IMR-90 (cell line): Measurements from ENCODE around the gene ITPKB. TPM values are rescaled to one million over a fixed set of nuclear protein-coding genes. Genes with fewer than 3 reads are reported as not detected.

Source experiments
- ATAC-seq: fragments of 200-7000 bp; cut with Tn5 transposase; 2 replicates; pipeline ENCODE4 v1.9.1; 2020; ENCODE audit warnings: low read depth, mild to moderate bottlenecking, moderate library complexity
- BruUV-seq: library from RNA; stranded (reverse); fragments of 400-500 nt; replicated peaks from 2 replicates; lab custom pipeline; 2021; lab: Mats Ljungman, UMichigan
- CTCF ChIA-PET: fragments of 300-600 bp; formaldehyde crosslinking; extraction: SDS; loops from one replicate; lab custom pipeline; 2021; ENCODE audit warnings: antibody characterized with exemption; lab: Yijun Ruan, JAX
- POLR2A ChIA-PET: fragments of 300-600 bp; sonication (Branson Sonifier 250); formaldehyde crosslinking; loops from one replicate; lab custom pipeline; 2022; ENCODE audit warnings: antibody characterized with exemption; ENCODE audit not compliant: unreplicated experiment; lab: Charles Lee
- DNase-seq: peaks from one replicate; pipeline ENCODE4 v3.0.0; 2013
- H2AFZ ChIP-seq: replicated peaks from 2 replicates; pipeline ENCODE3; 2013; ENCODE audit warnings: low read length, mild to moderate bottlenecking; ENCODE audit not compliant: poor library complexity
- H2AK5ac ChIP-seq: 2 replicates; pipeline ENCODE4 v1.6.1; 2013; ENCODE audit warnings: low read depth, low read length, inconsistent platforms
- H2AK9ac ChIP-seq: replicated peaks from 2 replicates; pipeline ENCODE3; 2013; ENCODE audit warnings: mild to moderate bottlenecking, low read depth, low read length, moderate library complexity; ENCODE audit not compliant: poor library complexity
- H2BK120ac ChIP-seq: 2 replicates; pipeline ENCODE4 v1.6.1; 2013; ENCODE audit warnings: low read depth, low read length, inconsistent platforms
- H2BK15ac ChIP-seq: 3 replicates; pipeline ENCODE4 v1.6.1; 2013; ENCODE audit warnings: low read depth, low read length, inconsistent platforms
- H2BK20ac ChIP-seq: 2 replicates; pipeline ENCODE4 v1.6.1; 2013; ENCODE audit warnings: low read depth, mild to moderate bottlenecking, inconsistent platforms, low read length, moderate library complexity
- H2BK5ac ChIP-seq: 2 replicates; pipeline ENCODE4 v1.6.1; 2013; ENCODE audit warnings: mild to moderate bottlenecking, low read depth, low read length, inconsistent platforms; ENCODE audit not compliant: poor library complexity, severe bottlenecking
- H3K14ac ChIP-seq: replicated peaks from 2 replicates; pipeline ENCODE4 v1.6.1; 2013; ENCODE audit warnings: low read depth, low read length, inconsistent platforms
- H3K18ac ChIP-seq: 2 replicates; pipeline ENCODE4 v1.6.1; 2013; ENCODE audit warnings: low read depth, low read length, control low read depth
- H3K23ac ChIP-seq: 2 replicates; pipeline ENCODE4 v1.6.1; 2013; ENCODE audit warnings: low read depth, low read length, inconsistent platforms
- H3K27ac ChIP-seq: 2 replicates; pipeline ENCODE4 v1.5.1; 2013; ENCODE audit warnings: mild to moderate bottlenecking, control low read depth, low read length; ENCODE audit not compliant: insufficient read depth
- H3K27me3 ChIP-seq: 2 replicates; pipeline ENCODE4 v1.6.1; 2013; ENCODE audit warnings: low read length; ENCODE audit not compliant: control insufficient read depth, insufficient read depth
- H3K36me3 ChIP-seq: 2 replicates; pipeline ENCODE4 v1.6.1; 2013; ENCODE audit warnings: low read length, mixed read lengths; ENCODE audit not compliant: control insufficient read depth, insufficient read depth
- H3K4ac ChIP-seq: 2 replicates; pipeline ENCODE4 v1.6.1; 2013; ENCODE audit warnings: low read depth, low read length, inconsistent platforms
- H3K4me1 ChIP-seq: 2 replicates; pipeline ENCODE4 v1.6.1; 2013; ENCODE audit warnings: low read length, mixed read lengths; ENCODE audit not compliant: control insufficient read depth, insufficient read depth
- H3K4me2 ChIP-seq: 2 replicates; pipeline ENCODE4 v1.6.1; 2013; ENCODE audit warnings: low read depth, mild to moderate bottlenecking, control low read depth, low read length, moderate library complexity
- H3K4me3 ChIP-seq: 2 replicates; pipeline ENCODE4 v1.5.1; 2013; ENCODE audit warnings: low read depth, mild to moderate bottlenecking, control low read depth, low read length, moderate library complexity; ENCODE audit not compliant: insufficient read depth
- H3K56ac ChIP-seq: 2 replicates; pipeline ENCODE4 v1.6.1; 2013; ENCODE audit warnings: low read length, inconsistent platforms; ENCODE audit not compliant: insufficient read depth; ENCODE audit errors: extremely low read depth
- H3K79me1 ChIP-seq, 2 experiments: 2 replicates each; pipeline ENCODE4 v1.6.1; 2013; ENCODE audit warnings: low read length in 2 of 2, inconsistent platforms in 1 of 2, low read depth in 1 of 2
- H3K9ac ChIP-seq: 2 replicates; pipeline ENCODE4 v1.6.1; 2013; ENCODE audit warnings: low read depth, low read length, control low read depth
- H3K9me1 ChIP-seq: 2 replicates; pipeline ENCODE4 v1.6.1; 2013; ENCODE audit warnings: low read length, inconsistent platforms; ENCODE audit not compliant: insufficient read depth
- H3K9me3 ChIP-seq: 2 replicates; pipeline ENCODE4 v1.6.1; 2013; ENCODE audit warnings: low read length; ENCODE audit not compliant: control insufficient read depth, insufficient read depth
- H4K20me1 ChIP-seq: 2 replicates; pipeline ENCODE4 v1.6.1; 2013; ENCODE audit warnings: low read length, inconsistent platforms; ENCODE audit not compliant: insufficient read depth
- H4K5ac ChIP-seq: 2 replicates; pipeline ENCODE4 v1.6.1; 2013; ENCODE audit warnings: mild to moderate bottlenecking, low read depth, low read length, control low read depth
- H4K8ac ChIP-seq, 2 experiments: 2 replicates each; pipeline ENCODE4 v1.6.1; 2013; ENCODE audit warnings: low read depth in 2 of 2, low read length in 2 of 2, control low read depth in 1 of 2, inconsistent platforms in 1 of 2
- H4K91ac ChIP-seq: 2 replicates; pipeline ENCODE4 v1.6.1; 2013; ENCODE audit warnings: low read depth, low read length, inconsistent platforms; ENCODE audit not compliant: insufficient read depth
- BHLHE40 ChIP-seq: fragments of 150-350 bp; IDR thresholded peaks from 2 replicates; pipeline ENCODE4 v1.6.1; 2016; ENCODE audit warnings: mild to moderate bottlenecking, low read depth, low read length
- CEBPB ChIP-seq: IDR thresholded peaks from 2 replicates; pipeline ENCODE4 v1.6.1; 2012; ENCODE audit warnings: low read depth, low read length, improper control_type of control experiment
- CHD1 ChIP-seq: IDR thresholded peaks from 2 replicates; pipeline ENCODE4 v1.6.1; 2012; ENCODE audit warnings: low read depth, low read length, improper control_type of control experiment
- ELK1 ChIP-seq: fragments of 150-350 bp; IDR thresholded peaks from 2 replicates; pipeline ENCODE4 v1.6.1; 2016; ENCODE audit warnings: low read depth, mild to moderate bottlenecking, low read length, moderate library complexity, borderline replicate concordance
- FOS ChIP-seq: fragments of 150-350 bp; IDR thresholded peaks from 2 replicates; pipeline ENCODE4 v1.6.1; 2016; ENCODE audit warnings: low read depth, low read length
- MAFK ChIP-seq: IDR thresholded peaks from 2 replicates; pipeline ENCODE4 v1.6.1; 2012; ENCODE audit warnings: low read depth, low read length, improper control_type of control experiment
- MAZ ChIP-seq: IDR thresholded peaks from 2 replicates; pipeline ENCODE4 v1.6.1; 2012; ENCODE audit warnings: low read depth, mild to moderate bottlenecking, low read length, improper control_type of control experiment, moderate library complexity, borderline replicate concordance
- MXI1 ChIP-seq: IDR thresholded peaks from 2 replicates; pipeline ENCODE4 v1.6.1; 2012; ENCODE audit warnings: low read depth, mild to moderate bottlenecking, low read length, moderate library complexity, borderline replicate concordance
- NFE2L2 ChIP-seq: fragments of 150-350 bp; IDR thresholded peaks from 2 replicates; pipeline ENCODE4 v1.6.1; 2016; ENCODE audit warnings: low read depth, mild to moderate bottlenecking, low read length
- RAD21 ChIP-seq: IDR thresholded peaks from 2 replicates; pipeline ENCODE4 v1.6.1; 2012; ENCODE audit warnings: low read length, improper control_type of control experiment
- RFX5 ChIP-seq: IDR thresholded peaks from 2 replicates; pipeline ENCODE4 v1.8.0; 2012; ENCODE audit warnings: low read depth, mild to moderate bottlenecking, low read length, moderate library complexity
- WGBS, 2 experiments: methylation state at CpG; one replicate each; pipeline versions ENCODE4 v1.1.5 to v1.1.7; 2013; ENCODE audit warnings: missing lambda C conversion rate in 2 of 2; ENCODE audit not compliant: insufficient read length in 1 of 2; ENCODE audit errors: extremely low coverage in 2 of 2; 5-methylcytosine and 5-hydroxymethylcytosine counted together
- dilution Hi-C: fragments of 300-500 bp; cut with HindIII; formaldehyde crosslinking; loops from one replicate; pipeline ENCODE4 v1.14.3; 2018; ENCODE audit warnings: low sequenced_read_pairs; ENCODE audit not compliant: unreplicated experiment
- in situ Hi-C: fragments of 300-500 bp; cut with MboI; formaldehyde crosslinking; loops from 3 replicates; pipeline ENCODE4 v1.14.3; 2019; ENCODE audit warnings: low sequenced_read_pairs, inconsistent platforms, mixed read lengths
- intact Hi-C: fragments of 100-400 bp; cut with micrococcal nuclease; formaldehyde crosslinking; loops from 2 replicates; pipeline ENCODE4 v1.10.0; 2022
- polyA plus RNA-seq, 3 experiments: library from polyadenylated mRNA; depleted of rRNA; stranded (reverse); fragments of >200 nt; gene quantifications; 2 replicates each; pipeline ENCODE4 v1.2.3, GENCODE V29; 2012; ENCODE audit warnings: low replicate concordance in 1 of 3
- total RNA-seq: library from RNA; depleted of rRNA; stranded (reverse); fragments of >200 nt; gene quantifications from 2 replicates; pipeline ENCODE4 v1.2.3, GENCODE V29; 2012
- TF ChIP-seq, protein P1 (sequence below): conservative IDR thresholded peaks from 2 replicates; pipeline ENCODE4 v1.5.1; 2012; ENCODE audit warnings: mild to moderate bottlenecking, low read depth, low read length, improper control_type of control experiment

ITPKB gene
- total and polyA plus RNA-seq, 2 of the 4 experiments (the other 2 are of a cell fraction): 0.72 to 1.4 TPM

- Histone ChIP-seq H3K56ac (no peak overlapping the region), H2BK120ac (no peak overlapping the region), H3K9me1 (no peaks in the 10 kb centered on the region), H3K4ac (no peak overlapping the region), H3K14ac (no peak overlapping the region), H2BK5ac (no peak overlapping the region), H3K9me3 (no peaks in the 10 kb centered on the region), H4K5ac (no peak overlapping the region), H4K20me1 (no peaks in the 10 kb centered on the region), H4K8ac (no peak overlapping the region), H3K18ac (no peak overlapping the region), H3K79me1 (no peaks in the 10 kb centered on the region), H2BK20ac (no peak overlapping the region), H2AFZ (no peak overlapping the region), H3K9ac (no peak overlapping the region), H2AK5ac (no peak overlapping the region), H3K27ac (no peak overlapping the region), H2AK9ac (no peak overlapping the region), H3K4me1 (no peaks in the 10 kb centered on the region), H3K4me3 (no peak overlapping the region), H3K27me3 (peaks cover 18% of the 10 kb centered on the region), H3K23ac (no peak overlapping the region), H3K4me2 (no peak overlapping the region), H2BK15ac (no peak overlapping the region), H3K36me3 (no peaks in the 10 kb centered on the region), H4K91ac (no peak overlapping the region)
- ChIA-PET CTCF (no interaction called here), POLR2A (no interaction called here)
- intact Hi-C loops (no loop called here), in situ Hi-C loops (no loop called here), dilution Hi-C loops (no loop called here)
- TF ChIP-seq FOS (no peak), BHLHE40 (no peak), NFE2L2 (no peak), RAD21 (no peak), MAZ (no peak), MXI1 (no peak), ELK1 (no peak), RFX5 (no peak), CHD1 (no peak), CEBPB (no peak), MAFK (no peak)
- TF ChIP-seq, protein P1, sequence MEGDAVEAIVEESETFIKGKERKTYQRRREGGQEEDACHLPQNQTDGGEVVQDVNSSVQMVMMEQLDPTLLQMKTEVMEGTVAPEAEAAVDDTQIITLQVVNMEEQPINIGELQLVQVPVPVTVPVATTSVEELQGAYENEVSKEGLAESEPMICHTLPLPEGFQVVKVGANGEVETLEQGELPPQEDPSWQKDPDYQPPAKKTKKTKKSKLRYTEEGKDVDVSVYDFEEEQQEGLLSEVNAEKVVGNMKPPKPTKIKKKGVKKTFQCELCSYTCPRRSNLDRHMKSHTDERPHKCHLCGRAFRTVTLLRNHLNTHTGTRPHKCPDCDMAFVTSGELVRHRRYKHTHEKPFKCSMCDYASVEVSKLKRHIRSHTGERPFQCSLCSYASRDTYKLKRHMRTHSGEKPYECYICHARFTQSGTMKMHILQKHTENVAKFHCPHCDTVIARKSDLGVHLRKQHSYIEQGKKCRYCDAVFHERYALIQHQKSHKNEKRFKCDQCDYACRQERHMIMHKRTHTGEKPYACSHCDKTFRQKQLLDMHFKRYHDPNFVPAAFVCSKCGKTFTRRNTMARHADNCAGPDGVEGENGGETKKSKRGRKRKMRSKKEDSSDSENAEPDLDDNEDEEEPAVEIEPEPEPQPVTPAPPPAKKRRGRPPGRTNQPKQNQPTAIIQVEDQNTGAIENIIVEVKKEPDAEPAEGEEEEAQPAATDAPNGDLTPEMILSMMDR: no peak
- no TSS peak for BruUV-seq
- 78% methylated on average over 4 of the region's 11 CpGs; no CpG with 5 or more reads in 1 of the 2 experiments for WGBS, 2 experiments
- DNase-seq (no peak), ATAC-seq (no peak)
Observed at GRCh38 chr1:226749467-226749866, 10.4 kb upstream of the ITPKB start.
